ENCODE results near the gene HS6ST1.

GRCh38 chr2:128320906-128321771, 2.5 kb upstream of the HS6ST1 start:
- TF ChIP-seq CTCF (IDR thresholded peaks at IDR 0.05; ENCODE audit: extremely low read depth in 1 of 2, insufficient read depth in 1 of 2, low read depth in 1 of 2, low read length in 2 of 2), result no peak
- no peak for TF ChIP-seq MAX (IDR thresholded peaks at IDR 0.05; ENCODE audit: insufficient read depth, insufficient read length)
